H9 (cell line): ENCODE data around the gene CENPC. TPM values are rescaled to one million over a fixed set of nuclear protein-coding genes. Genes with fewer than 3 reads are reported as not detected.

Experiments used
- DNase-seq: peaks from one replicate; pipeline ENCODE4 v3.0.0-alpha.2; 2017
- H2AFZ ChIP-seq: one replicate; pipeline ENCODE4 v1.6.1; 2013; ENCODE audit warnings: mild to moderate bottlenecking, low read length, control low read depth, moderate library complexity
- H2AK5ac ChIP-seq: 2 replicates; pipeline ENCODE4 v1.6.1; 2013; ENCODE audit warnings: low read length, control low read depth, mixed read lengths; ENCODE audit not compliant: insufficient read length
- H2BK120ac ChIP-seq: one replicate; pipeline ENCODE4 v1.6.1; 2013; ENCODE audit warnings: low read depth, mild to moderate bottlenecking, low read length, control low read depth, inconsistent platforms; ENCODE audit not compliant: poor library complexity, severe bottlenecking
- H2BK12ac ChIP-seq: 2 replicates; pipeline ENCODE4 v1.6.1; 2013; ENCODE audit warnings: low read length, control low read depth, mixed read lengths, low read depth; ENCODE audit not compliant: insufficient read length
- H2BK15ac ChIP-seq: 2 replicates; pipeline ENCODE4 v1.6.1; 2013; ENCODE audit warnings: low read depth, low read length, control low read depth
- H2BK20ac ChIP-seq: one replicate; pipeline ENCODE4 v1.6.1; 2013; ENCODE audit warnings: low read depth, mild to moderate bottlenecking, low read length, control low read depth, inconsistent platforms; ENCODE audit not compliant: poor library complexity, severe bottlenecking
- H2BK5ac ChIP-seq: 2 replicates; pipeline ENCODE4 v1.6.1; 2013; ENCODE audit warnings: low read length, control low read depth, mixed read lengths; ENCODE audit not compliant: insufficient read length
- H3K14ac ChIP-seq: 2 replicates; pipeline ENCODE4 v1.6.1; 2013; ENCODE audit warnings: low read length, control low read depth; ENCODE audit not compliant: insufficient read depth
- H3K18ac ChIP-seq: 2 replicates; pipeline ENCODE4 v1.6.1; 2013; ENCODE audit warnings: low read depth, mild to moderate bottlenecking, mixed read lengths, low read length, control low read depth; ENCODE audit not compliant: insufficient read length
- H3K23ac ChIP-seq: 2 replicates; pipeline ENCODE4 v1.6.1; 2013; ENCODE audit warnings: low read length, control low read depth, mixed read lengths, low read depth; ENCODE audit not compliant: insufficient read length
- H3K23me2 ChIP-seq: 2 replicates; pipeline ENCODE4 v1.6.1; 2013; ENCODE audit warnings: low read depth, mild to moderate bottlenecking, mixed read lengths, low read length, control low read depth; ENCODE audit not compliant: insufficient read length, poor library complexity, severe bottlenecking
- H3K27ac ChIP-seq: 2 replicates; pipeline ENCODE4 v1.5.1; 2013; ENCODE audit warnings: low read length, control low read depth, mixed read lengths, low read depth; ENCODE audit not compliant: insufficient read length
- H3K27me3 ChIP-seq: 2 replicates; pipeline ENCODE4 v1.6.1; 2013; ENCODE audit warnings: low read length, control low read depth, inconsistent platforms; ENCODE audit not compliant: insufficient read depth
- H3K4ac ChIP-seq: 2 replicates; pipeline ENCODE4 v1.6.1; 2013; ENCODE audit warnings: low read depth, mild to moderate bottlenecking, control low read depth, inconsistent platforms, low read length, moderate library complexity
- H3K4me1 ChIP-seq: 2 replicates; pipeline ENCODE4 v1.6.1; 2013; ENCODE audit warnings: low read length, control low read depth, inconsistent platforms; ENCODE audit not compliant: insufficient read depth
- H3K4me2 ChIP-seq: 2 replicates; pipeline ENCODE4 v1.6.1; 2013; ENCODE audit warnings: low read length, control low read depth, mixed read lengths; ENCODE audit not compliant: insufficient read length, insufficient read depth
- H3K56ac ChIP-seq: 2 replicates; pipeline ENCODE4 v1.6.1; 2013; ENCODE audit warnings: low read depth, mild to moderate bottlenecking, mixed read lengths, low read length, control low read depth; ENCODE audit not compliant: insufficient read length
- H3K79me1 ChIP-seq: 2 replicates; pipeline ENCODE4 v1.6.1; 2013; ENCODE audit warnings: low read depth, mild to moderate bottlenecking, moderate library complexity, low read length, control low read depth, inconsistent platforms; ENCODE audit not compliant: insufficient read depth, poor library complexity, severe bottlenecking
- H3K79me2 ChIP-seq: 2 replicates; pipeline ENCODE4 v1.6.1; 2013; ENCODE audit warnings: low read length, control low read depth, inconsistent platforms; ENCODE audit not compliant: insufficient read depth
- H3K9ac ChIP-seq: 2 replicates; pipeline ENCODE4 v1.6.1; 2013; ENCODE audit warnings: low read length, control low read depth, mixed read lengths; ENCODE audit not compliant: insufficient read length; ENCODE audit errors: extremely low read depth
- H3K9me3 ChIP-seq: one replicate; pipeline ENCODE4 v1.6.1; 2013; ENCODE audit warnings: low read depth, low read length, inconsistent platforms; ENCODE audit not compliant: control insufficient read depth
- H3T11ph ChIP-seq: one replicate; pipeline ENCODE4 v1.6.1; 2013; ENCODE audit warnings: mild to moderate bottlenecking, low read length, control low read depth, inconsistent platforms
- H4K20me1 ChIP-seq: one replicate; pipeline ENCODE4 v1.6.1; 2013; ENCODE audit not compliant: control insufficient read depth, insufficient read length, insufficient read depth
- H4K5ac ChIP-seq: 2 replicates; pipeline ENCODE4 v1.6.1; 2013; ENCODE audit warnings: low read depth, mild to moderate bottlenecking, mixed read lengths, low read length, control low read depth; ENCODE audit not compliant: insufficient read length
- H4K8ac ChIP-seq: replicated peaks from 2 replicates; pipeline ENCODE4 v1.6.1; 2013; ENCODE audit warnings: low read length, control low read depth, mixed read lengths, low read depth; ENCODE audit not compliant: insufficient read length
- H4K91ac ChIP-seq: 2 replicates; pipeline ENCODE4 v1.6.1; 2013; ENCODE audit warnings: low read depth, mild to moderate bottlenecking, moderate library complexity, mixed read lengths, low read length, control low read depth; ENCODE audit not compliant: insufficient read length
- H3K27ac Mint-ChIP-seq, 3 experiments: 2 replicates in 2 of 3; 3 replicates in 1 of 3; pipeline ENCODE4 v1.8.0; 2020 to 2021; ENCODE audit warnings: mixed read lengths in 3 of 3, mild to moderate bottlenecking in 1 of 3, moderate library complexity in 1 of 3
- H3K27me3 Mint-ChIP-seq: 2 replicates; pipeline ENCODE4 v1.8.0; 2021; ENCODE audit warnings: low read depth, mild to moderate bottlenecking, moderate library complexity, mixed read lengths
- H3K36me3 Mint-ChIP-seq, 3 experiments: 2 replicates in 2 of 3; 3 replicates in 1 of 3; pipeline ENCODE4 v1.8.0; 2020 to 2021; ENCODE audit warnings: low read depth in 3 of 3, mixed read lengths in 3 of 3; ENCODE audit not compliant: insufficient read depth in 1 of 3
- H3K4me1 Mint-ChIP-seq, 2 experiments: 2 replicates each; pipeline ENCODE4 v1.8.0; 2020; ENCODE audit warnings: mixed read lengths in 2 of 2
- H3K4me3 Mint-ChIP-seq, 2 experiments: 2 replicates in 1 of 2; 3 replicates in 1 of 2; pipeline ENCODE4 v1.8.0; 2020 to 2021; ENCODE audit warnings: mild to moderate bottlenecking in 2 of 2, mixed read lengths in 2 of 2, moderate library complexity in 1 of 2
- H3K9me3 Mint-ChIP-seq, 2 experiments: 2 replicates in 1 of 2; 3 replicates in 1 of 2; pipeline ENCODE4 v1.8.0; 2020; ENCODE audit warnings: mild to moderate bottlenecking in 2 of 2, mixed read lengths in 2 of 2, moderate library complexity in 1 of 2
- WGBS: extraction: QIAGEN DNeasy Blood & Tissue Kit; methylation state at CpG from one replicate; pipeline ENCODE4 v1.1.7; 2013; ENCODE audit warnings: missing lambda C conversion rate, low lambda C conversion rate, mixed read lengths; ENCODE audit not compliant: insufficient read length; ENCODE audit errors: extremely low coverage; 5-methylcytosine and 5-hydroxymethylcytosine counted together
- total RNA-seq: library from RNA; stranded (reverse); gene quantifications from 2 replicates; pipeline ENCODE4 v1.2.1, GENCODE V29; 2021
- TF ChIP-seq, protein P1 (sequence below): fragments of 200-600 bp; sonication (generic); conservative IDR thresholded peaks from 3 replicates; pipeline ENCODE4 v1.8.0; 2021; ENCODE audit warnings: antibody characterized with exemption, mild to moderate bottlenecking

CENPC gene
- total RNA-seq, 1 experiment from 2014 or later: 18.8 TPM

DNA sequence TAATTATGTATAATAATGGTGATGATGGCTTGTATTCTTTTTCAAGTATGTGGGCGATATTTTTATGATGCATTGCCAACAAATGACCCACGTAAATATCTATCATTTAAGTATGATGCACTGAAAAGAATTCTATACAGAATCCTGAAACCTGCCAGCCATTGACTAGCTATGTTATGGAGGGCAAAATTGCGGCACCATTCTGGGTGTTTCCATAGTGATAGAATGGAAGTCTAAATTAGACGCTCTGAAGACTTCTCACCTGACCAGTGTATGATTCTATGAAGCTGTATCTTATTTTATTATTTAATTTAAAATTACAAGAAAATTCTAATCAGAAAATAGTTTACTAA lies 677 bp upstream of the CENPC start:
- Histone ChIP-seq H3T11ph (no peak overlapping the region), H2BK12ac (no peak overlapping the region), H3K9me3 (no peaks in the 10 kb centered on the region), H4K20me1 (no peaks in the 10 kb centered on the region), H2BK5ac (no peak overlapping the region), H3K4ac (no peak overlapping the region), H3K18ac (no peak overlapping the region), H3K79me2 (no peaks in the 10 kb centered on the region; the same call in 1 of the 2 replicates), H3K14ac (no peak overlapping the region), H2BK15ac (no peak overlapping the region), H3K23ac (no peak overlapping the region), H3K23me2 (peaks cover 3% of the 10 kb centered on the region), H2AK5ac (no peak overlapping the region), H2BK120ac (no peak overlapping the region), H3K27me3 (no peaks in the 10 kb centered on the region), H3K56ac (no peak overlapping the region), H2BK20ac (no peak overlapping the region), H3K4me2 (peak overlapping the region; percentile 86), H4K8ac (no peak overlapping the region), H3K9ac (peak overlapping the region; percentile 58), H4K91ac (no peak overlapping the region), H2AFZ (no peak overlapping the region), H3K27ac (no peak overlapping the region), H3K4me1 (no peaks in the 10 kb centered on the region), H4K5ac (no peak overlapping the region), H3K79me1 (no peaks in the 10 kb centered on the region)
- no peaks in the 10 kb centered on the region for H3K27me3 Mint-ChIP-seq
- H3K9me3 Mint-ChIP-seq: no peaks in the 10 kb centered on the region
- TF ChIP-seq, protein P1, sequence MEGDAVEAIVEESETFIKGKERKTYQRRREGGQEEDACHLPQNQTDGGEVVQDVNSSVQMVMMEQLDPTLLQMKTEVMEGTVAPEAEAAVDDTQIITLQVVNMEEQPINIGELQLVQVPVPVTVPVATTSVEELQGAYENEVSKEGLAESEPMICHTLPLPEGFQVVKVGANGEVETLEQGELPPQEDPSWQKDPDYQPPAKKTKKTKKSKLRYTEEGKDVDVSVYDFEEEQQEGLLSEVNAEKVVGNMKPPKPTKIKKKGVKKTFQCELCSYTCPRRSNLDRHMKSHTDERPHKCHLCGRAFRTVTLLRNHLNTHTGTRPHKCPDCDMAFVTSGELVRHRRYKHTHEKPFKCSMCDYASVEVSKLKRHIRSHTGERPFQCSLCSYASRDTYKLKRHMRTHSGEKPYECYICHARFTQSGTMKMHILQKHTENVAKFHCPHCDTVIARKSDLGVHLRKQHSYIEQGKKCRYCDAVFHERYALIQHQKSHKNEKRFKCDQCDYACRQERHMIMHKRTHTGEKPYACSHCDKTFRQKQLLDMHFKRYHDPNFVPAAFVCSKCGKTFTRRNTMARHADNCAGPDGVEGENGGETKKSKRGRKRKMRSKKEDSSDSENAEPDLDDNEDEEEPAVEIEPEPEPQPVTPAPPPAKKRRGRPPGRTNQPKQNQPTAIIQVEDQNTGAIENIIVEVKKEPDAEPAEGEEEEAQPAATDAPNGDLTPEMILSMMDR: no peak
- H3K4me3 Mint-ChIP-seq: peak overlapping the region; percentile 95 to 97; a peak in 3 of 5 replicates
- no peak for DNase-seq
- WGBS: no CpG with 5 or more reads among the region's 4 CpGs
- H3K27ac Mint-ChIP-seq: no peak overlapping the region
- peaks cover 8 to 10% of the 10 kb centered on the region in 2 experiments for H3K4me1 Mint-ChIP-seq
- H3K36me3 Mint-ChIP-seq: peaks cover 4 to 25% (median 7%) of the 10 kb centered on the region in 3 experiments; a peak in 5 of 7 replicates
